Measurements from ENCODE around the gene NOL7. TPM values are rescaled to one million over a fixed set of nuclear protein-coding genes. Genes with fewer than 3 reads are reported as not detected.

Gene NOL7
- total RNA-seq, 2 experiments from 2014 or later, result 79.5 to 80.8 TPM

Other genes with a start within 250 kb of the NOL7 start
- 1 to 10 TPM; 3.7 to 4.2 TPM for gene GFOD1, start 127.7 kb upstream of the NOL7 start, total RNA-seq
- gene SIRT5, start 40.7 kb upstream of the NOL7 start, total RNA-seq, result 1 to 10 TPM; 9.3 to 9.8 TPM
- gene RANBP9, start 96.5 kb downstream of the NOL7 start, total RNA-seq, result 10 to 100 TPM; 61.2 to 62.9 TPM
- gene MCUR1, start 199.2 kb downstream of the NOL7 start, total RNA-seq, result 10 to 100 TPM; 27.1 to 28.3 TPM

Measured in activated naive CD4-positive, alpha-beta T cell treated with anti-CD3 and anti-CD28 coated beads for 36 hours (primary cell).